SU-DHL-6 (cell line): ENCODE measurements around the gene ZDHHC16.

ENCODE experiments used
- CTCF ChIP-seq: fragments of 200-600 bp; sonication (generic); IDR thresholded peaks from one replicate; pipeline ENCODE4 v1.5.1; 2017; ENCODE audit warnings: antibody characterized with exemption, mild to moderate bottlenecking, low read length, moderate library complexity; ENCODE audit not compliant: insufficient read depth, poor library complexity, severe bottlenecking
- EZH2phosphoT487 ChIP-seq: fragments of 200-600 bp; sonication (generic), shearing (Covaris generic); conservative IDR thresholded peaks from 2 replicates; pipeline ENCODE4 v1.6.1; 2018; ENCODE audit warnings: mild to moderate bottlenecking, antibody characterized with exemption, low read length, moderate library complexity, mixed read lengths

DNA sequence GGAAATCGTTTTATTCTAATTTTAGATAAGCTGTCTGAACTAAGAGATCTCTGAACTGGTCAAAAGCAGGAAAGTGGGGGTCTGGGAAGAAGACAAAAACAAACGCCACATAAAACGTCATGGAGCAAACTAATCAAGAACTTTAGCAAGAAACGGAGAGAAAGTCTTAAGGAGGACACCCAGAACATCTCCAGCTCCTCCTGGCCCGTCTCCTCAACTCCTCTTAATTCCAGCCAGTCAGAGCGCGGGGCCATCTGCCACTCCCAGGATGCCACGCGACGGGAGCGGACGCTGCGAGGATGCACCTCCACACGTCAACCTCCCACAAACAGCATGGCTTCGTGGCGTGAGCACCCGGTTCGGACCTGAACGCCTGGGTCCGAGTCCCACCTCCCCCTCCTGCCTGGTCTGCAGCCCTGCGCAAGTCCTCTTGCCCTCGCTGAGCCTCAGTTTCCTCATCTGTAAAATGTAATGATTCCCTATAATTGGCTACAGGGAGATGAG is 51.6 kb downstream of the ZDHHC16 start:
- TF ChIP-seq EZH2phosphoT487 (no peak), CTCF (no peak)
